ENCODE measurements around the gene PROK1. TPM values are rescaled to one million over a fixed set of nuclear protein-coding genes. Genes with fewer than 3 reads are reported as not detected.

Gene PROK1
- total RNA-seq, 2 donors from 2014 or later = not detected

DNA sequence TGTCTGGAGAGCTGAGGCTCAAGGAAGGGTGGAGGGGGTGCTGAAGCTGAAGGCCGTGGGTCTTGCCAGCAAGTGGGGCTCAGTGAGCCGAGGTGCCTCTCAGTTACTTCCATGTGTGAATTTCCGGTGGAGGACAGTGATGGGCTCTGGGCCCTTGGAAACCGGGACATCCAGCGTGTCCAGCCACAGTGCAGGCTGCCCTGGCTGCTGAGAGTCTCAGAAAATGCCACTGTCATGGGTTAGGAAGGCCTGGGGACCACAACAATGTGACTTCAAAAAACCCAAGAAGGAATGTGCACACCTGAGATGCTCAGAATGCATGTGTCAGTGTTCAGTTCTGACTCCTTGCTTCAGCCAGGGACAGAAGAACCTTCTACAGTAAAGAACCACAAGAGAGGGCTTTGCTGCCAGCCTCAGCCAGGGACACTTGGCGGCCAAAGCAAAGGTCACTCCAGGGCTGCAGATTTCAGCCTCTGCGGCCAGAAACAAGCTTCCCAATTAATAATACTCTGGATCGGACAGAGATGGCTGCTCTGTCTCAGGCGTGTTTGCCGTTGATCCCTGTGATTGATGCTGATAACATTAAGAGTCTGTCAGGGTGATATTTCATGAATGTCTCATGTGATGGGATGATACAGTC lies 30.8 kb upstream of the PROK1 start:
- H3K9ac ChIP-seq (ENCODE audit: low read depth in 2 of 2, low read length in 2 of 2) = no peak overlapping the region
- DNase-seq = no peak
- no peaks in the 10 kb centered on the region for H3K9me3 ChIP-seq
- no peaks in the 10 kb centered on the region for H3K4me1 ChIP-seq
- no peak overlapping the region for H3K27ac ChIP-seq
- no peaks in the 10 kb centered on the region for H3K27me3 ChIP-seq
- TF ChIP-seq, protein P1, sequence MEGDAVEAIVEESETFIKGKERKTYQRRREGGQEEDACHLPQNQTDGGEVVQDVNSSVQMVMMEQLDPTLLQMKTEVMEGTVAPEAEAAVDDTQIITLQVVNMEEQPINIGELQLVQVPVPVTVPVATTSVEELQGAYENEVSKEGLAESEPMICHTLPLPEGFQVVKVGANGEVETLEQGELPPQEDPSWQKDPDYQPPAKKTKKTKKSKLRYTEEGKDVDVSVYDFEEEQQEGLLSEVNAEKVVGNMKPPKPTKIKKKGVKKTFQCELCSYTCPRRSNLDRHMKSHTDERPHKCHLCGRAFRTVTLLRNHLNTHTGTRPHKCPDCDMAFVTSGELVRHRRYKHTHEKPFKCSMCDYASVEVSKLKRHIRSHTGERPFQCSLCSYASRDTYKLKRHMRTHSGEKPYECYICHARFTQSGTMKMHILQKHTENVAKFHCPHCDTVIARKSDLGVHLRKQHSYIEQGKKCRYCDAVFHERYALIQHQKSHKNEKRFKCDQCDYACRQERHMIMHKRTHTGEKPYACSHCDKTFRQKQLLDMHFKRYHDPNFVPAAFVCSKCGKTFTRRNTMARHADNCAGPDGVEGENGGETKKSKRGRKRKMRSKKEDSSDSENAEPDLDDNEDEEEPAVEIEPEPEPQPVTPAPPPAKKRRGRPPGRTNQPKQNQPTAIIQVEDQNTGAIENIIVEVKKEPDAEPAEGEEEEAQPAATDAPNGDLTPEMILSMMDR (IDR thresholded peaks at IDR 0.05) = no peak
- intact Hi-C loops (cut with DNase I) = no loop called here
- H3K4me3 ChIP-seq = no peak overlapping the region
- H3K36me3 ChIP-seq = no peaks in the 10 kb centered on the region

DNA sequence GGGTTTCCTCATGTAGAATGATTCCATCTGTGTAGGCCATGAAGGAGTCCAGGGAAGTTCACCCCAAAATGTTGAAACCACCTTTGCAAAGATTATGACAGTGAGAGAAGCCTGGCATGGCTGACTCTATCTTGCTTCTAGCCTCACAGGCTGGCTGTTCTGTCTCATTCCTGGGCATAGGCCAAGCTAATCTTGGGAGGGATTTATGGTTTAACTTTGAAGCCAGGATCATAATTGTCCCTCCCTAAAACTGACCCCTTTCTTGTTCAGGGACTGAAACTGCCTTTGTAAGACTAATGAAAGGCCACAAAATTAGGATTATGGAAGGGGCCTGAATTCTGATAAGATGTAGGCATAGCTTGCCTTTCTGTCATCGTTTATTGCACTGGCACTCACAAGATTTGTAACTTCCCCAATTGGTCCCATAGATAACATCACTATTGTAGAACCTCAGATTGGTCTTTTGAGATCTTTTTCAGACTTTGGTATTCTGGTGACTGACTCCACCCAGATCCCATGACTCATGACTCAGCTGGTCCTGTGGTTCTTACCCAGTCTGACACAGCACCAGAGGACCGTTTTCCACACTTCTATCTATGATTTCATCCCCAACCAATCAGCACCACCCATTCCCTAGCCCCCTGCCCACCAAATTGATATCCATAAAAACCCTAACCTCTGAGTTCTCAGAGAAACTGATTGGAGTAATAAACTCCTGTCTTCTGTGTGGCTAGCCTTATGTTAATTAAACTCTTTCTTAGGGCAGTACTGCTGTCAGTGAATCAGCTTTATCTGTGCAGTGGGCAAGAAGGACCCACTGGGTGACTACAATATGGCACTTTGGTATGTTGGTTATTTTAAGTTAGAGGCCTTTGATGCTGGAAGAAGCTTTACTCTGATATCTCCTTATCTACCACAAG lies 29.8 kb upstream of the PROK1 start:
- intact Hi-C loops (cut with DNase I) = no loop called here
- Histone ChIP-seq H3K27me3 (no peaks in the 10 kb centered on the region), H3K9me3 (no peaks in the 10 kb centered on the region), H3K27ac (no peak overlapping the region), H3K9ac (ENCODE audit: low read depth in 2 of 2, low read length in 2 of 2) (no peak overlapping the region), H3K4me3 (no peak overlapping the region), H3K4me1 (no peaks in the 10 kb centered on the region), H3K36me3 (no peaks in the 10 kb centered on the region)
- TF ChIP-seq, protein P1 (IDR thresholded peaks at IDR 0.05) = no peak
- no peak for DNase-seq

DNA sequence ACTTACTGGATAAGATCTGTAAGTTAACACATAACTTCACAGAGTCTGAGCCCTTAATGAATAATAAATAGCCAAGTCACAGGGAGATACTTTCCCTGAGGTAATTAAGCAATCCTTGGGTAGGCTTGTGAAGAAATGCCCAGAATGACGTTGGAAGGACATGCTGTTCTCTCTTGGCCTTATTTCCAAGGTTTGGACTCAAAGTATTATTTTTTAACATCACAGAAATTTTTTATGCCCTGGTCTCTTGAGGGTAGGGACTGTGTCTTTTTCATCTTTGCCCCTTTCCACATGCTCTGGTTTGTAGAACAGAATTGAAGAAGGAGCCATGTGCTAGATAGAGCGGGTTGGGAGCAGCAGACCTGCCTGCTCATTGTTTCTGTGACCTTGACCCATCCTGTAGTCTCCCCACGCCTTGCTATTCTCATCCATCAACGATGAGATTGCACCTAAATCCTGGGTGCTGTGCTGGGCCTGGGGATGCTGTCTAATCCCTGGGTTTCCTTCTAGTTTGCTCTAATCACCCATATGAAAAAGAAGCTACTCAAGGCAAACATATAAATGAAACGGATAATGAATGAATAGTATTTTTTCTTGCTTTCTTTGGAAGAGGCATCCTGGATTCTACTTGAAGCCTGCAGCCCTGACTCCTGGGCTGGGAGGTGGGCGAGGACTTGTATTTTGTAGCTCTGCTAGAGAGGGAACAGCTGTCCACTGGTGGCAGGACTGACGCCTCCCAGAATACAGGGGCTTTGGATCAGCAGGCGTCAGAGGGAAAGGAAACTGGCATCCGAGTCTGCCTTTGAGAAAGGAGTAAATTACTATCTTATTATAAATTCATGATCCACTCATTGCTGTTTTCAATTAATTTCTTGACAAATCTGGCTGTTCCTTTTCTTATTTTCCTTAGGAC lies 26.0 kb upstream of the PROK1 start:
- no peak overlapping the region for H3K9ac ChIP-seq (ENCODE audit: low read depth in 2 of 2, low read length in 2 of 2)
- no peaks in the 10 kb centered on the region for H3K4me1 ChIP-seq
- intact Hi-C loops (cut with DNase I) = no loop called here
- TF ChIP-seq, protein P1 (IDR thresholded peaks at IDR 0.05) = no peak
- H3K27me3 ChIP-seq = no peaks in the 10 kb centered on the region
- no peak overlapping the region for H3K4me3 ChIP-seq
- H3K36me3 ChIP-seq = no peaks in the 10 kb centered on the region
- DNase-seq = no peak
- no peak overlapping the region for H3K27ac ChIP-seq
- no peaks in the 10 kb centered on the region for H3K9me3 ChIP-seq

DNA sequence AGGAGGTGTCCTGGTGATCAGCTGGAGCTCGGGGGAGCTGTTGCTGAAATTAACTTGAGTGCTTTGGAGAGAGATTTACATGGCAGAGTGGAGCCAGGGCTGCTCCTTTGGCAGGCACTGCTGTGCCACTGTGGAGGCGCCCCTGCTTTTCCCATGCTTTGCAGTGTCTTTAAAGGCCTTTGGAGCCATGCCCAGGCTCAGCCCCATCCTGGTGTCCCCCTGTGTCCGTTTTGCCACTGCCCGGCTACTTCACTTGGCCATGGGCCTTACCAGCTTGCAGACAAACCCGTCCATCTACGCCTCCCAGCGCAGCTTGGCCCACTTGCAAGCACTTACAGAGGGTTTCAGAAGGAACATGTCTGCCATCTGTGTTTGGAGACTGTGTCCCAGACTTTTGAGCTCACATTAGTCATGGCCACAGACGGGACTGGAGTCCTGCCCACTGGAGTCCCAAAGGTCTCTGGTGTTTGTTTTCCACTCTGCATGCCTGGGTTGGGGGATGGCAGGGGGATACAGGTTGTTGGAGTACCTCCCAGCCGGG lies 25.3 kb upstream of the PROK1 start:
- TF ChIP-seq, protein P1 (IDR thresholded peaks at IDR 0.05) = no peak
- Histone ChIP-seq H3K4me1 (no peaks in the 10 kb centered on the region), H3K27me3 (no peaks in the 10 kb centered on the region), H3K4me3 (no peak overlapping the region), H3K9me3 (no peaks in the 10 kb centered on the region), H3K9ac (ENCODE audit: low read depth in 2 of 2, low read length in 2 of 2) (no peak overlapping the region), H3K27ac (no peak overlapping the region), H3K36me3 (no peaks in the 10 kb centered on the region)
- intact Hi-C loops (cut with DNase I) = no loop called here
- DNase-seq = no peak

GRCh38 chr1:110426854-110427253 lies 24.1 kb upstream of the PROK1 start:
- intact Hi-C loops (cut with DNase I) = no loop called here
- TF ChIP-seq, protein P1 (IDR thresholded peaks at IDR 0.05) = no peak

More at GRCh38 chr1:110426854-110427253, 24.1 kb upstream of the PROK1 start:
- no peak overlapping the region for H3K9ac ChIP-seq (ENCODE audit: low read depth in 2 of 2, low read length in 2 of 2)
- H3K4me1 ChIP-seq = no peaks in the 10 kb centered on the region
- H3K27ac ChIP-seq = no peak overlapping the region
- no peaks in the 10 kb centered on the region for H3K27me3 ChIP-seq
- H3K36me3 ChIP-seq = no peaks in the 10 kb centered on the region
- DNase-seq = no peak
- no peak overlapping the region for H3K4me3 ChIP-seq
- no peaks in the 10 kb centered on the region for H3K9me3 ChIP-seq

Data from colonic mucosa (tissue), 4 donors.